Activated naive CD8-positive, alpha-beta T cell treated with anti-CD3 and anti-CD28 coated beads, Interleukin-2, amount 50 U/mL, for 24 hours (primary cell): ENCODE results near the gene RBBP5.

Source experiments
- ATAC-seq: fragments of 150-1000 bp; cut with Tn5 transposase; one replicate; pipeline ENCODE4 v1.10.0; 2021
- DNase-seq: peaks from one replicate; pipeline ENCODE4 v3.0.0; 2021
- H3K27ac Mint-ChIP-seq: one replicate; pipeline ENCODE4 v1.8.0; 2021; ENCODE audit warnings: mild to moderate bottlenecking, mixed read lengths
- H3K27me3 Mint-ChIP-seq: one replicate; pipeline ENCODE4 v1.8.0; 2021; ENCODE audit warnings: mixed read lengths
- H3K36me3 Mint-ChIP-seq: one replicate; pipeline ENCODE4 v1.8.0; 2021; ENCODE audit warnings: low read depth, mixed read lengths
- H3K4me1 Mint-ChIP-seq: one replicate; pipeline ENCODE4 v1.8.0; 2021; ENCODE audit warnings: mixed read lengths
- H3K4me3 Mint-ChIP-seq: one replicate; pipeline ENCODE4 v1.8.0; 2021; ENCODE audit warnings: mild to moderate bottlenecking, moderate library complexity, mixed read lengths
- H3K9me3 Mint-ChIP-seq: one replicate; pipeline ENCODE4 v1.8.0; 2021; ENCODE audit warnings: mixed read lengths

The RBBP5 gene

GRCh38 chr1:205074084-205074483, 47.7 kb downstream of the RBBP5 start:
- Mint-ChIP-seq H3K9me3 (no peaks in the 10 kb centered on the region), H3K4me1 (no peaks in the 10 kb centered on the region), H3K27me3 (no peaks in the 10 kb centered on the region), H3K36me3 (peaks cover 2% of the 10 kb centered on the region), H3K27ac (no peak overlapping the region), H3K4me3 (no peak overlapping the region)
- DNase-seq (no peak), ATAC-seq (no peak)

GRCh38 chr1:205073511-205073910, 48.3 kb downstream of the RBBP5 start:
- Mint-ChIP-seq H3K36me3 (peaks cover 2% of the 10 kb centered on the region), H3K9me3 (no peaks in the 10 kb centered on the region), H3K4me1 (no peaks in the 10 kb centered on the region), H3K27me3 (no peaks in the 10 kb centered on the region), H3K4me3 (no peak overlapping the region), H3K27ac (no peak overlapping the region)
- no peak for DNase-seq
- ATAC-seq, result no peak

- Mint-ChIP-seq H3K4me1 (no peaks in the 10 kb centered on the region), H3K9me3 (no peaks in the 10 kb centered on the region), H3K4me3 (no peak overlapping the region), H3K27ac (no peak overlapping the region), H3K36me3 (peaks cover under 1% of the 10 kb centered on the region), H3K27me3 (no peaks in the 10 kb centered on the region)
- no peak for DNase-seq
- ATAC-seq, result no peak
Observed at GRCh38 chr1:205072881-205073280, 48.9 kb downstream of the RBBP5 start.

GRCh38 chr1:205072286-205072685, 49.5 kb downstream of the RBBP5 start:
- DNase-seq (no peak), ATAC-seq (no peak)
- H3K4me3 Mint-ChIP-seq, result no peak overlapping the region
- H3K4me1 Mint-ChIP-seq, result no peaks in the 10 kb centered on the region
- H3K9me3 Mint-ChIP-seq, result no peaks in the 10 kb centered on the region
- no peaks in the 10 kb centered on the region for H3K27me3 Mint-ChIP-seq
- no peaks in the 10 kb centered on the region for H3K36me3 Mint-ChIP-seq
- no peak overlapping the region for H3K27ac Mint-ChIP-seq

GRCh38 chr1:205071801-205072200, 50.0 kb downstream of the RBBP5 start:
- ATAC-seq (no peak), DNase-seq (no peak)
- Mint-ChIP-seq H3K9me3 (no peaks in the 10 kb centered on the region), H3K4me1 (no peaks in the 10 kb centered on the region), H3K27me3 (no peaks in the 10 kb centered on the region), H3K27ac (no peak overlapping the region), H3K36me3 (no peaks in the 10 kb centered on the region), H3K4me3 (no peak overlapping the region)

- no peaks in the 10 kb centered on the region for H3K4me1 Mint-ChIP-seq
- H3K36me3 Mint-ChIP-seq, result no peaks in the 10 kb centered on the region
- no peaks in the 10 kb centered on the region for H3K27me3 Mint-ChIP-seq
- no peak for ATAC-seq
- no peak overlapping the region for H3K27ac Mint-ChIP-seq
- DNase-seq, result no peak
- no peak overlapping the region for H3K4me3 Mint-ChIP-seq
- no peaks in the 10 kb centered on the region for H3K9me3 Mint-ChIP-seq
Observed at GRCh38 chr1:205071028-205071409, 50.8 kb downstream of the RBBP5 start.

- no peaks in the 10 kb centered on the region for H3K27me3 Mint-ChIP-seq
- H3K4me1 Mint-ChIP-seq, result no peaks in the 10 kb centered on the region
- no peak for DNase-seq
- H3K4me3 Mint-ChIP-seq, result no peak overlapping the region
- ATAC-seq, result no peak
- no peaks in the 10 kb centered on the region for H3K36me3 Mint-ChIP-seq
- H3K27ac Mint-ChIP-seq, result no peak overlapping the region
- no peaks in the 10 kb centered on the region for H3K9me3 Mint-ChIP-seq
Observed at GRCh38 chr1:205069371-205070125, 52.2 kb downstream of the RBBP5 start.

GRCh38 chr1:205068457-205069040, 53.2 kb downstream of the RBBP5 start:
- Mint-ChIP-seq H3K9me3 (no peaks in the 10 kb centered on the region), H3K36me3 (no peaks in the 10 kb centered on the region), H3K4me3 (no peak overlapping the region), H3K27me3 (no peaks in the 10 kb centered on the region), H3K27ac (no peak overlapping the region), H3K4me1 (no peaks in the 10 kb centered on the region)
- ATAC-seq, result no peak
- DNase-seq, result no peak

GRCh38 chr1:205068001-205068400, 53.8 kb downstream of the RBBP5 start:
- Mint-ChIP-seq H3K27me3 (no peaks in the 10 kb centered on the region), H3K4me3 (no peak overlapping the region), H3K36me3 (no peaks in the 10 kb centered on the region), H3K4me1 (no peaks in the 10 kb centered on the region), H3K27ac (no peak overlapping the region), H3K9me3 (no peaks in the 10 kb centered on the region)
- no peak for ATAC-seq
- DNase-seq, result no peak

GRCh38 chr1:205067031-205067430, 54.7 kb downstream of the RBBP5 start:
- Mint-ChIP-seq H3K27me3 (no peaks in the 10 kb centered on the region), H3K4me1 (no peaks in the 10 kb centered on the region), H3K4me3 (no peak overlapping the region), H3K27ac (no peak overlapping the region), H3K9me3 (no peaks in the 10 kb centered on the region), H3K36me3 (no peaks in the 10 kb centered on the region)
- no peak for DNase-seq
- ATAC-seq, result no peak

- no peaks in the 10 kb centered on the region for H3K4me1 Mint-ChIP-seq
- H3K9me3 Mint-ChIP-seq, result no peaks in the 10 kb centered on the region
- ATAC-seq, result no peak
- no peak overlapping the region for H3K4me3 Mint-ChIP-seq
- DNase-seq, result no peak
- H3K27ac Mint-ChIP-seq, result no peak overlapping the region
- H3K36me3 Mint-ChIP-seq, result no peaks in the 10 kb centered on the region
- no peaks in the 10 kb centered on the region for H3K27me3 Mint-ChIP-seq
Observed at GRCh38 chr1:205066141-205066818, 55.5 kb downstream of the RBBP5 start.

- Mint-ChIP-seq H3K27me3 (no peaks in the 10 kb centered on the region), H3K36me3 (no peaks in the 10 kb centered on the region), H3K9me3 (no peaks in the 10 kb centered on the region), H3K4me1 (no peaks in the 10 kb centered on the region), H3K27ac (no peak overlapping the region), H3K4me3 (no peak overlapping the region)
- no peak for DNase-seq
- ATAC-seq, result no peak
Observed at GRCh38 chr1:205065666-205066065, 56.1 kb downstream of the RBBP5 start.

GRCh38 chr1:205064741-205065316, 56.9 kb downstream of the RBBP5 start:
- H3K4me1 Mint-ChIP-seq, result no peaks in the 10 kb centered on the region
- DNase-seq (no peak), ATAC-seq (no peak)
- no peak overlapping the region for H3K4me3 Mint-ChIP-seq
- H3K36me3 Mint-ChIP-seq, result no peaks in the 10 kb centered on the region
- no peak overlapping the region for H3K27ac Mint-ChIP-seq
- H3K9me3 Mint-ChIP-seq, result no peaks in the 10 kb centered on the region
- H3K27me3 Mint-ChIP-seq, result no peaks in the 10 kb centered on the region

- ATAC-seq, result no peak
- Mint-ChIP-seq H3K27ac (no peak overlapping the region), H3K36me3 (no peaks in the 10 kb centered on the region), H3K4me1 (no peaks in the 10 kb centered on the region), H3K9me3 (no peaks in the 10 kb centered on the region), H3K27me3 (no peaks in the 10 kb centered on the region), H3K4me3 (no peak overlapping the region)
- DNase-seq, result no peak
Observed at GRCh38 chr1:205064301-205064700, 57.5 kb downstream of the RBBP5 start.

GRCh38 chr1:205062895-205063294, 58.9 kb downstream of the RBBP5 start:
- Mint-ChIP-seq H3K9me3 (no peaks in the 10 kb centered on the region), H3K4me3 (no peak overlapping the region), H3K27ac (no peak overlapping the region), H3K36me3 (no peaks in the 10 kb centered on the region), H3K27me3 (no peaks in the 10 kb centered on the region), H3K4me1 (no peaks in the 10 kb centered on the region)
- no peak for ATAC-seq
- no peak for DNase-seq
